Gastroesophageal sphincter (tissue), 3 donors: ENCODE data around the gene AGAP9.
"Not testable (repeated sequence)": the region's sequence is repeated elsewhere in the genome, so short reads cannot be mapped to it uniquely, and the experiment has no call there.

Experiments used
- EP300 ChIP-seq: sonication (generic); formaldehyde crosslinking; IDR thresholded peaks from one replicate; pipeline ENCODE4 v1.6.1; 2017; ENCODE audit warnings: antibody characterized with exemption, mild to moderate bottlenecking
- POLR2A ChIP-seq, 2 donors: fragments of 450-650 bp; IDR thresholded peaks; one replicate each; pipeline ENCODE4 v1.6.1; 2017; ENCODE audit warnings: antibody characterized with exemption in 2 of 2, mild to moderate bottlenecking in 2 of 2, moderate library complexity in 1 of 2
- POLR2AphosphoS5 ChIP-seq: sonication (generic); formaldehyde crosslinking; IDR thresholded peaks from one replicate; pipeline ENCODE4 v1.6.1; 2017; ENCODE audit warnings: antibody characterized with exemption
- TF ChIP-seq, protein P1 (sequence below), 4 experiments: fragments of 200-600 bp in 2 of 4; fragments of 450-650 bp in 2 of 4; sonication (generic) in 1 of 4; IDR thresholded peaks; one replicate each; pipeline ENCODE4 v1.5.1; 2017 to 2019; ENCODE audit warnings: antibody characterized with exemption in 4 of 4, mild to moderate bottlenecking in 2 of 4, moderate library complexity in 2 of 4

- TF ChIP-seq, protein P1, sequence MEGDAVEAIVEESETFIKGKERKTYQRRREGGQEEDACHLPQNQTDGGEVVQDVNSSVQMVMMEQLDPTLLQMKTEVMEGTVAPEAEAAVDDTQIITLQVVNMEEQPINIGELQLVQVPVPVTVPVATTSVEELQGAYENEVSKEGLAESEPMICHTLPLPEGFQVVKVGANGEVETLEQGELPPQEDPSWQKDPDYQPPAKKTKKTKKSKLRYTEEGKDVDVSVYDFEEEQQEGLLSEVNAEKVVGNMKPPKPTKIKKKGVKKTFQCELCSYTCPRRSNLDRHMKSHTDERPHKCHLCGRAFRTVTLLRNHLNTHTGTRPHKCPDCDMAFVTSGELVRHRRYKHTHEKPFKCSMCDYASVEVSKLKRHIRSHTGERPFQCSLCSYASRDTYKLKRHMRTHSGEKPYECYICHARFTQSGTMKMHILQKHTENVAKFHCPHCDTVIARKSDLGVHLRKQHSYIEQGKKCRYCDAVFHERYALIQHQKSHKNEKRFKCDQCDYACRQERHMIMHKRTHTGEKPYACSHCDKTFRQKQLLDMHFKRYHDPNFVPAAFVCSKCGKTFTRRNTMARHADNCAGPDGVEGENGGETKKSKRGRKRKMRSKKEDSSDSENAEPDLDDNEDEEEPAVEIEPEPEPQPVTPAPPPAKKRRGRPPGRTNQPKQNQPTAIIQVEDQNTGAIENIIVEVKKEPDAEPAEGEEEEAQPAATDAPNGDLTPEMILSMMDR (IDR thresholded peaks at IDR 0.05) = peak in 1 of 4 experiments; percentile 54
- TF ChIP-seq POLR2A (IDR thresholded peaks at IDR 0.05); POLR2AphosphoS5; EP300: not testable (repeated sequence)
Measured at GRCh38 chr10:47461261-47461687, 62.2 kb downstream of the AGAP9 start.
